ENCODE results near the gene STRAP. TPM values are rescaled to one million over a fixed set of nuclear protein-coding genes. Genes with fewer than 3 reads are reported as not detected.
"Not testable (repeated sequence)": the region's sequence is repeated elsewhere in the genome, so short reads cannot be mapped to it uniquely, and the experiment has no call there.

The STRAP gene
- total and polyA plus RNA-seq, 8 donors: 20.9 to 197 (median 83.2) TPM

DNA sequence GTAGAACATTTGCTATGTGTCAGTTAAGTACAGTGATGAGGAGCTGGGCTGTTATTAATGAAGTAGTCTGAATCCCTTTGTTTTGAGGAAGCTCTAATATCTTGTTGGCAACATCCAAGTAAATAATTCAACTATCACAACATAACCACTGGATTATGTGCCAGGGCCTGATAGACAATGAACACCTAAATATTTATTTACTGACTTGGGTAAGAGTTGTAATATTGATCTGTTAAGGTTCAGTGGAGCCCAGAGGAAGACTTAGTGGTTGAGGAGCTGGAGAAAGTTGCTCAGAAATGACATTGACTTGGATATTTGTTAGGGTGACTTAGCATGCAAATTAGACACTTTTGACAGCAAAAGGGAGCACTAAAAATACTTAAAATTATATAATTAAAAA lies 55.7 kb downstream of the STRAP start:
- Histone ChIP-seq H3K4me3 (no peak overlapping the region), H3K36me3 (peaks cover 0 to 7% (median 0%) of the 10 kb centered on the region in 4 donors), H3K9me3 (peaks cover 0 to 9% (median 6%) of the 10 kb centered on the region in 4 donors), H3K27me3 (no peaks in the 10 kb centered on the region), H3K27ac (no peak overlapping the region), H3K4me1 (no peaks in the 10 kb centered on the region)
- DNase-seq: no peak
- no peak for TF ChIP-seq POLR2A (IDR thresholded peaks at IDR 0.05)
- TF ChIP-seq POLR2AphosphoS5 (IDR thresholded peaks at IDR 0.05): no peak
- no peak for TF ChIP-seq CTCF (IDR thresholded peaks at IDR 0.05)
- TF ChIP-seq EP300 (IDR thresholded peaks at IDR 0.05): no peak
- intact Hi-C loops (cut with DNase I; ENCODE audit: low total_unique reads): no loop called here

DNA sequence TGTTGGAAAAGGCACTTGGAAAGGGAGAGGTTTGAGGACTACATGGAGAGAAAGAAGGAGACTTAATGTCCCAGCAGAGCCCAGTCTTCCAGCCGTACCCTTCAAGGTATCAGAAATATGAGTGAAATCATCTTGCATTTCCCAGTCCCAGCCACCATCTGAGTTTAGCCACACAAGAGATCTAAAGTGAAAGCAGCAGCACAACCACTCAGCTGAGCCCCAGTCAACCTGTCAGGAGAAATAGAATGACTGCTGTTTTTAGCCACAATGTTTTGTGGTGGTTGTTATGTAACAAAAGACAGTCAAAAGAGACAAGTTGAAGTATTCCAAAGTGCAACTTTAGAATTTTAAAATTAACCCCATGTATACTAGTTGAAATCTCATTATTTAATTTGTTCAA lies 56.9 kb downstream of the STRAP start:
- no peak for DNase-seq
- no peak overlapping the region for H3K4me3 ChIP-seq
- peaks cover 0 to 7% (median 0%) of the 10 kb centered on the region in 4 donors for H3K36me3 ChIP-seq
- 89 to 98% (median 95%) methylated on average over 1 of the region's 1 CpG for WGBS, 5 donors
- no peak overlapping the region for H3K27ac ChIP-seq
- no peaks in the 10 kb centered on the region for H3K27me3 ChIP-seq
- H3K9me3 ChIP-seq: peaks cover 0 to 9% (median 6%) of the 10 kb centered on the region in 4 donors
- intact Hi-C loops (cut with DNase I; ENCODE audit: low total_unique reads): no loop called here
- TF ChIP-seq CTCF (IDR thresholded peaks at IDR 0.05): no peak
- no peak for TF ChIP-seq POLR2AphosphoS5 (IDR thresholded peaks at IDR 0.05)
- TF ChIP-seq EP300 (IDR thresholded peaks at IDR 0.05): no peak
- TF ChIP-seq POLR2A (IDR thresholded peaks at IDR 0.05): no peak
- no peaks in the 10 kb centered on the region for H3K4me1 ChIP-seq

- DNase-seq: no peak
- Histone ChIP-seq H3K4me1 (no peaks in the 10 kb centered on the region), H3K9me3 (peaks cover 0 to 9% (median 6%) of the 10 kb centered on the region in 4 donors), H3K4me3 (no peak overlapping the region), H3K27ac (no peak overlapping the region), H3K36me3 (peaks cover 0 to 7% (median 0%) of the 10 kb centered on the region in 4 donors), H3K27me3 (no peaks in the 10 kb centered on the region)
- WGBS, 5 donors: 83 to 94% (median 90%) methylated on average over 5 of the region's 5 CpGs
- intact Hi-C loops (cut with DNase I; ENCODE audit: low total_unique reads): no loop called here
- TF ChIP-seq EP300 (IDR thresholded peaks at IDR 0.05): no peak
- no peak for TF ChIP-seq CTCF (IDR thresholded peaks at IDR 0.05)
- no peak for TF ChIP-seq POLR2A (IDR thresholded peaks at IDR 0.05)
- TF ChIP-seq POLR2AphosphoS5 (IDR thresholded peaks at IDR 0.05): no peak
Measured at GRCh38 chr12:15942475-15942874, 60.3 kb downstream of the STRAP start.

DNA sequence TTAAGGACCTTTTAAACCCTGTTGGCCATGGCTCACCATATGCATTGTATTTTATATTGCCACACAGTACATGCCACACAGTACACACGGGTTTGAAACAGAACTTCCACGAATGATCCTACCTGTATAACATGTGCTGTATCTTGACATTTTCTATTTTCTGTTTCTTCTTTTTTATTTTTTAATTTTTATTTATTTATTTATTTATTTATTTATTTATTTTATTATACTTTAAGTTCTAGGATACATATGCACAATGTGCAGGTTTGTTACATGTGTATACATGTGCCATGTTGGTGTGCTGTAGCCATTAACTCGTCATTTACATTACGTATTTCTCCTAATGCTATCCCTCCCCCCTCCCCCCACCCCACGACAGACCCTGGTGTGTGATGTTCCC lies 61.3 kb downstream of the STRAP start:
- intact Hi-C loops (cut with DNase I; ENCODE audit: low total_unique reads); H3K27ac ChIP-seq; H3K9me3 ChIP-seq; H3K4me1 ChIP-seq; H3K27me3 ChIP-seq; H3K4me3 ChIP-seq; H3K36me3 ChIP-seq; DNase-seq: not testable (repeated sequence)
- WGBS, 5 donors: 90 to 95% (median 92%) methylated on average over 5 of the region's 5 CpGs

DNA sequence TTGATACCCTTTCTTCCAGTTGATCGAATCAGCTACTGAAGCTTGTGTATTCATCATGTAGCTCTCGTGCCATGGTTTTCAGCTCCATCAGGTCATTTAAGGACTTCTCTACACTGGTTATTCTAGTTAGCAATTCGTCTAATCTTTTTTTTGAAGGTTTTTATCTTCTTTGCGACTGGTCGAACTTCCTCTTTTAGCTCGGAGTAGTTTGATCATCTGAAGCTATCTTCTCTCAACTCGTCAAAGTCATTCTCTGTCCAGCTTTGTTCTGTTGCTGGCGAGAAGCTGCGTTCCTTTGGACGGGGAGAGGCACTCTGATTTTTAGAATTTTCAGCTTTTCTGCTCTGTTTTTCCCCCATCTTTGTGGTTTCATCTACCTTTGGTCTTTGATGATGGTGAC lies 66.3 kb downstream of the STRAP start:
- H3K27ac ChIP-seq; intact Hi-C loops (cut with DNase I; ENCODE audit: low total_unique reads); H3K36me3 ChIP-seq; H3K27me3 ChIP-seq; H3K4me1 ChIP-seq; DNase-seq; H3K4me3 ChIP-seq: not testable (repeated sequence)
- H3K9me3 ChIP-seq: peaks cover 0 to 11% (median 5%) of the 10 kb centered on the region in 4 donors
- WGBS, 5 donors: 90 to 99% (median 97%) methylated on average over 10 of the region's 10 CpGs

Other genes starting within 250 kb of the STRAP start
- gene EPS8, start 93.0 kb upstream of the STRAP start, total RNA-seq: 100 to 1,000 TPM in 3 of 5 donors, 10 to 100 TPM in 2; 18.7 to 287 (median 122) TPM
- gene EPS8, start 93.0 kb upstream of the STRAP start, polyA plus RNA-seq: 10 to 100 TPM in 2 of 3 donors, 1 to 10 TPM in 1; 9.1 to 30.7 (median 20.3) TPM
- 10 to 100 TPM in 3 of 5 donors, 1 to 10 TPM in 2; 3.2 to 53.6 (median 15.6) TPM for gene DERA, start 28.9 kb downstream of the STRAP start, total RNA-seq
- 10 to 100 TPM; 26.0 to 39.0 (median 35.6) TPM for gene DERA, start 28.9 kb downstream of the STRAP start, polyA plus RNA-seq